Activated CD4-positive, alpha-beta T cell treated with anti-CD3 and anti-CD28 coated beads, Interleukin-2, amount 10 ng/mL, durations not matched to agents 7 days and 5 days (primary cell): ENCODE measurements around the gene PPP1R14C. TPM values are rescaled to one million over a fixed set of nuclear protein-coding genes. Genes with fewer than 3 reads are reported as not detected.
A peak's percentile ranks its signal among the peaks of the same experiment; 100 is the strongest.

ENCODE experiments used
- CTCF ChIA-PET: fragments of 350-600 bp; sonication (Branson Sonifier 250); formaldehyde crosslinking; loops from one replicate; lab custom pipeline; 2021; ENCODE audit warnings: antibody characterized with exemption; lab: Charles Lee
- POLR2A ChIA-PET: fragments of 350-600 bp; sonication (Branson Sonifier 250); formaldehyde crosslinking; loops from one replicate; lab custom pipeline; 2021; ENCODE audit warnings: antibody characterized with exemption; lab: Charles Lee
- DNase-seq: peaks from one replicate; pipeline ENCODE4 v3.0.0-alpha.2; 2020
- H3K27ac Mint-ChIP-seq: one replicate; pipeline ENCODE4 v1.8.0; 2021; ENCODE audit warnings: mild to moderate bottlenecking, moderate library complexity, mixed read lengths
- H3K27me3 Mint-ChIP-seq: one replicate; pipeline ENCODE4 v1.8.0; 2021; ENCODE audit warnings: mixed read lengths
- H3K36me3 Mint-ChIP-seq: one replicate; pipeline ENCODE4 v1.8.0; 2021; ENCODE audit warnings: low read depth, mixed read lengths
- H3K4me1 Mint-ChIP-seq: one replicate; pipeline ENCODE4 v1.8.0; 2021; ENCODE audit warnings: mixed read lengths
- H3K4me3 Mint-ChIP-seq: one replicate; pipeline ENCODE4 v1.8.0; 2021; ENCODE audit warnings: mild to moderate bottlenecking, moderate library complexity, mixed read lengths
- H3K9me3 Mint-ChIP-seq: one replicate; pipeline ENCODE4 v1.8.0; 2021; ENCODE audit warnings: mixed read lengths
- total RNA-seq, 2 experiments: library from RNA; stranded (reverse); gene quantifications; one replicate each; pipeline ENCODE4 v1.2.3, GENCODE V29; 2021

The PPP1R14C gene
- total RNA-seq, 2 experiments from 2014 or later, result not detected

DNA sequence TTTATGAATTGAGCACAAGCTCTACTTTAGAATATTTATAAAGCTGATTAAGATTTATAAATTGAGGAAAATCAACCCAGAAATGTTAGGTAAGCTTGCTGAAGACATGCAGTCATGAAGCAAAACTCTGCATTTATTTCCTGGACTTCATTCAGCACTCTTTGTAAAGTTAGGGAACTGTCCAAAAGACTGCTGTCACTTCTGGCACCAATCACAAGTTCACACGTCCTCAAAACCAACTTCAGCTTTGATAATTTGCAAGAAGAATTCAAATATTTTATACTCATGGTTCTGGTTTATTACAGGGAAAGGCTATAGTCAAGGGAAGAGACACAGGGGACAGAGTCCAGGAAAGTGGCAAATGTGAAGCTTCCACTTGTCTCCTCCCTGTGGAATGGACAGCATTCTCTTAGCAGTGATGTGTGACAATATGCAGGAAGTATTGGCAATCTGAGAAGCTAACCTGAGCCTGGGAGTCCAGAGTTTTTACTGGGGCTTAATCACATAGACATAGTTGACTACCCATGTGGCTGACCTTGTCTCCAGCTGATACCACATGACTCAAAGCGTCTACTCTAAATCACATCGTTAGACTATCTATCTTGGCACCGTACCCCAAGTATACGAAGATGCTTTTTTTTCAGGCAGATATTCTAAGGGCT is 85.4 kb downstream of the PPP1R14C start:
- Mint-ChIP-seq H3K9me3 (peaks cover 14% of the 10 kb centered on the region), H3K27me3 (peaks cover 34% of the 10 kb centered on the region), H3K4me3 (no peak overlapping the region), H3K36me3 (peaks cover 7% of the 10 kb centered on the region), H3K27ac (no peak overlapping the region), H3K4me1 (peaks cover 11% of the 10 kb centered on the region)
- no peak for DNase-seq
- CTCF ChIA-PET, result interaction anchor here (1.8 kb wide), 1 partner anchor 12 kb away, joined by 5 read pairs; no protein-coding TSS in a partner anchor
- POLR2A ChIA-PET, result no interaction called here

DNA sequence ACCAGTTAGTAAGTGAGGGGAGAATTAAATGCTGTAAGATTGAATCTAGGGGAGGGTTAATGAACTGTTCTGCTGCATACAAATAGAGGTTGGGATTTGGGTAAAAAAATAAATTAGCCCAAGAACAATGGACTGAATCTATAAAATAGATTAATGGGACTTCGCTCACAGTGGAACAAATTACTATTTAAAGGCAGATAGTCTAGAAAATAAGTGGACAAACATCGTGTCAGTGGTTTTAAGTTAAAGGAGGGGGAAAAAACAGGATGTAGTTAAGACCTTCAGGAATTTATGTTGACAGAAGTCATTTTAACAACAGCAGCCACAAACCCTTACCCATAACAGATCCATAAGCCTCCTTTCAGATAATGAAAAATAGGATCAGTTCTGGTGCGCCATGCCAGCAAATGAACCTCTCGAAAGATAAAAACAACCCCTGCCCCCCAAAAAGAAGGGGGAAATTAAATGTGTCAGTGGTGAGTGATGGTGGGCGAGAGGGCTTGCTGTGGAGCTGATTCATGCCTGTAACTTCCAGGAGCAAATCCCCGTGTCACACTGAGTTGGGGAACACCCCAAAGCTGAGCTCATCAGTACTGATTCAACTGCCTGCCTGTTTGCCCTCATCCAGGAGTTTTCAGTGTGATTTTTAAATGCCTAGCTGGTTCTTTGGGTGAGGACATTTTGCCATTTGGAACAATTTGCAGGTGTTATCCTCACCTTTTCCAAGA is 86.8 kb downstream of the PPP1R14C start:
- DNase-seq, result no peak
- H3K4me1 Mint-ChIP-seq, result peaks cover 11% of the 10 kb centered on the region
- H3K27ac Mint-ChIP-seq, result no peak overlapping the region
- ChIA-PET POLR2A (no interaction called here), CTCF (interaction anchor here (1.8 kb wide), 1 partner anchor 14 kb away, joined by 5 read pairs; no protein-coding TSS in a partner anchor)
- H3K9me3 Mint-ChIP-seq, result peaks cover 18% of the 10 kb centered on the region
- H3K36me3 Mint-ChIP-seq, result peaks cover 7% of the 10 kb centered on the region
- H3K27me3 Mint-ChIP-seq, result peaks cover 20% of the 10 kb centered on the region
- H3K4me3 Mint-ChIP-seq, result no peak overlapping the region

DNA sequence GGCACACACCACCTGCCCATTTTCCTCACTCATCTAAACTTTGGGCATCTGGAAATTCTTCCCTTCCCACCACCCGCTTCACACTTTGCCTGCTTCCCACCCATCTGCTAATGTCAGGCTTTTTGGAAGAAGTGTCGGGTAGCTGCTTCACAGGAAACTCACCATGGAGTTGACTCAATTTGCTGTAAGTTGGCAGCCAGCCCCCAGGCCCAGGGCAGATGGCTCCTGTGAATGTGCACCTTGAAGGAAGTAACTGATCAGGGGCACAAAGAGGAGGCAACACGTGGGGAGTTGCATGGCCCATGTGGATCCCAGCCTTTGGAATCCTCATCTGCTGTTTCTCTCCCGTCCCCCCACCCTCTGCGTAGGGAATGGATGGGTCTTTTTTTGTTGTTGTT is 87.3 kb downstream of the PPP1R14C start:
- Mint-ChIP-seq H3K27me3 (peaks cover 15% of the 10 kb centered on the region), H3K4me1 (peaks cover 16% of the 10 kb centered on the region)
- CTCF ChIA-PET, result no interaction called here

DNA sequence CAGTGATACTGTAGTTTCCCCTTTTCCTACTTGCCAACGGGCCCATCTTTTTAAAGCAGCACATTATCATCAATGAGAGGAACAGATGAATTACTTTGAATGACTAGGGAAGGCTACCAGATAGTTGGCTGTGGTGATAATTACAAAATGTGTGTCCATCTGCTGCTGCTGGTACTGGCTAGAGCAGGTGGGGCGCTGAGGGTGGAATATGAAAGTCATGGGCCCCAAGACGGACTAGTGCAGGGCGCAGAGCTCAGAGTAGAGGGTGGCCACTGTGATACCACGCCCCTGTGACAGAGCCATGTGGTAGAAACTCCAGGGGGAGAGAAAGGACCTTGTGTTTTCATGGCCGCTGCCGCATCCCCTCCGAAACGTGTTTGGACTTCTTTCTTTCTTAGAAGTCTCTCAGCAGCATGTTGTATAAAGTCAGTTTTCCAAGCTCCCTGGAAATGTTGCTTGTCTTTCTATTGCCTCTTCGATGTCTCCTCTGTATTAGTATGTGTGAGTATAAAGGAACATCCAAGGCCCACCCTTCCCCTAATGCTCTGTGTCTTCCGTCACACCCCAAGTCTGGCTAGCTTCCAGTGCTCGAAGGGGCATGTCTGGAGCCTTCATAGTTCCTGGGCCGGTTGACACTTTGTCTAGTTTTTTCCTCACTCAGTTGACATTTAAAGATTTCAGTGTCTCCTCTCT is 88.1 kb downstream of the PPP1R14C start:
- Mint-ChIP-seq H3K27ac (no peak overlapping the region), H3K36me3 (peaks cover 9% of the 10 kb centered on the region), H3K4me1 (peaks cover 24% of the 10 kb centered on the region), H3K9me3 (peaks cover 23% of the 10 kb centered on the region), H3K27me3 (peaks cover 17% of the 10 kb centered on the region), H3K4me3 (no peak overlapping the region)
- no peak for DNase-seq
- ChIA-PET CTCF (no interaction called here), POLR2A (no interaction called here)

More for the DNA sequence above, 87.3 kb downstream of the PPP1R14C start:
- POLR2A ChIA-PET, result no interaction called here
- H3K27ac Mint-ChIP-seq, result no peak overlapping the region
- no peak for DNase-seq
- peaks cover 8% of the 10 kb centered on the region for H3K36me3 Mint-ChIP-seq
- H3K9me3 Mint-ChIP-seq, result peaks cover 18% of the 10 kb centered on the region
- H3K4me3 Mint-ChIP-seq, result no peak overlapping the region

DNA sequence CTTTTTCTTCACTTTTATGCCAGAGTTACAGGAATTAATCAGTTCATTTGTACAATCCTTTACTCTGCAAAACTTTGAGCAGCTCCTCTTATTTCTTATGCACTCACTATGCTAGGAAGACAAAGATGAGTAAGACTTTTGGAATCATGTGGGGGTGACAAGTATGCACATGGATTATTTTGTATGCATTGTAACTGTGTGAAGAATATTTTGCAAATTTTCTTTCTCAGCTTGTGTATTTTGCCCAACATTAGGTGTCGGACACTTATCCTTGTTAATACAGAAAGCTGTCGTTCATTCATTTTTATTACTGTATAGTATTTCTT is 88.6 kb downstream of the PPP1R14C start:
- Mint-ChIP-seq H3K36me3 (peaks cover 9% of the 10 kb centered on the region), H3K27me3 (peaks cover 17% of the 10 kb centered on the region), H3K27ac (no peak overlapping the region), H3K9me3 (peaks cover 26% of the 10 kb centered on the region), H3K4me3 (no peak overlapping the region), H3K4me1 (peaks cover 29% of the 10 kb centered on the region)
- DNase-seq, result no peak
- POLR2A ChIA-PET, result no interaction called here
- CTCF ChIA-PET, result no interaction called here

DNA sequence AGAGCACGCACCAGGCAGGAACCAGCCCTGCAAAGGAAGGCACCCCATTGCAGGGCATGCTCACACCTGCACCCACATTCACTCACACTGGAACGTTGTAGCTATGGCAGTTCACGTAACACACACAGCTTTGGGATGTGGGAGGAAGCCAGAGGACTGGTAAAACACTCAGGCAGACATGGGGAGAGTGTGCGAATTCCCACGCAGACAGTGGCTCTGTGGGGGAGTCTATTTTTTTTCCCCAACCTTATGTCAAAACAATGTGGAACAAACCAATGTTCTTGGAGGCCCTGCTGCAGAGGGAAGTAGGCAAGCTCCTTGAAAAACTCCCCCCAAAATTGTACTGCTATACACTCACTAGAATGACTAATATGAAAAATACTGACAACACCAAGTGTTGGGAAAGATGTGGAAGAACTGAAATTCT is 91.0 kb downstream of the PPP1R14C start:
- Mint-ChIP-seq H3K4me3 (no peak overlapping the region), H3K9me3 (peaks cover 28% of the 10 kb centered on the region), H3K36me3 (peaks cover 9% of the 10 kb centered on the region), H3K27ac (no peak overlapping the region), H3K4me1 (peaks cover 29% of the 10 kb centered on the region), H3K27me3 (peaks cover 6% of the 10 kb centered on the region)
- no peak for DNase-seq
- ChIA-PET POLR2A (no interaction called here), CTCF (interaction anchor here (1.2 kb wide), 1 partner anchor 42 kb away, joined by 3 read pairs; no protein-coding TSS in a partner anchor)

DNA sequence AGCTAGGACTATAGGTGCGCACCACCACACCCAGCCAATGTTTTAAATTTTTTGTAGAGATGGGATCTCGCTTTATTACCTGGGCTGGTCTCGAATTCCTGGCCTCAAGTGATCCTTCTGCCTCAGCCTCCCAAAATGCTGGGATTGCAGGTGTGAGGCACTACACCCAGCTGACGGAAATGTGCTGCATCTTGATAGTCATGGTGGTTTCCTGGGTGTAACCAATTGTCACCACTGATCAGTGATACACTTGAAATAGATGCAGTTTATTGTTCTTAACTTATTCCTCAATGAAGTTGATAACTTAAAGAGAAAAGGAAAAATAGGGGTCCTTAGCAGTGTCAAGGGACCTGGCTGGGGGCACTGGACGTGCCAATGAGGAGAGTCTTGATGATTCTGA is 92.4 kb downstream of the PPP1R14C start:
- Mint-ChIP-seq H3K36me3 (peaks cover 9% of the 10 kb centered on the region), H3K4me3 (no peak overlapping the region), H3K27ac (no peak overlapping the region), H3K4me1 (peaks cover 29% of the 10 kb centered on the region), H3K27me3 (peaks cover 3% of the 10 kb centered on the region), H3K9me3 (peaks cover 34% of the 10 kb centered on the region)
- CTCF ChIA-PET, result no interaction called here
- POLR2A ChIA-PET, result no interaction called here
- peak; percentile 14 for DNase-seq

DNA sequence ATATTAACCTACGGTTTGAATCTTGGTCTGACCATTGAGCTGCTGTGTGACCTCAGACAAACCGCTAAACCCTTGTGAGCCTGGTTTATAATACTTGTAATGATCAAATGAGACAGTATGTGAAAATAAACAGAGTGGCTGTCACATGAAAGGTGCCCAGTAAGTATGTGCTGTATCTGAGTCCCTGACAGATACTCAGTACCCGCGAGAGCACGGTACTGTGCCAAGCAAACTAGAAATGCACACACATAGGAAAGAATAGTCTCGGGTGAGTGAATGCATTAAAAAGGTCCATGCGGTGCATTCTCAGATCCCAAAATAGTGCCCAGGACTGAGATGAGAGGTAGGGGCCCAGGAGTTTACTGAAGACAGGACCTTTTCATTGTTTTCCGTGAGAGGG is 93.3 kb downstream of the PPP1R14C start:
- H3K4me3 Mint-ChIP-seq, result no peak overlapping the region
- no peak for DNase-seq
- H3K36me3 Mint-ChIP-seq, result peaks cover 9% of the 10 kb centered on the region
- ChIA-PET POLR2A (no interaction called here), CTCF (interaction anchor here (0.9 to 1.1 kb wide), 2 partner anchors 55 to 56 kb away, joined by 3 read pairs; no protein-coding TSS in a partner anchor)
- peak overlapping the region; percentile 17 for H3K27ac Mint-ChIP-seq
- H3K4me1 Mint-ChIP-seq, result peaks cover 29% of the 10 kb centered on the region
- H3K9me3 Mint-ChIP-seq, result peaks cover 31% of the 10 kb centered on the region
- peaks cover 3% of the 10 kb centered on the region for H3K27me3 Mint-ChIP-seq

DNA sequence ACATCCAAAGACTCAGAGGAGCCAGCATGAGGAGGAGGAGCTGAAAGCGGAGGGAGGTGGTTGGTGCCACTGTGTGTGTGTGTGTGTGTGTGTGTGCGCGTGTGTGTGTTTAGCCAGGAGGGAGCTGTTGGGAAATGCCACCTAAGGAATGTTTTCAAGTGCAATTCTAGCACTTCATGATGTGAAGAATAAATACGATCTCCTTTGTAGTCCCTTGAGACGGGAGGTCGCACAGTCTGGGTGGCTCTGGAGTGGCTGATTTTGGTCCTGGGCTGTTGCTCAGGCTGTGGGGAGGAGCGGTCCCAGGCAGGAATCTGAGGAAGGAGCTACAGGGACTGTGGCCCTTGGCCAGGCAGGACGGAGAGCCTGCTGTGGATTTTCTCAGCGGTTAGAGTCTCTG is 93.7 kb downstream of the PPP1R14C start:
- Mint-ChIP-seq H3K4me1 (peaks cover 29% of the 10 kb centered on the region), H3K4me3 (no peak overlapping the region), H3K27ac (no peak overlapping the region), H3K9me3 (peaks cover 31% of the 10 kb centered on the region), H3K27me3 (peaks cover 3% of the 10 kb centered on the region), H3K36me3 (peaks cover 9% of the 10 kb centered on the region)
- CTCF ChIA-PET, result interaction anchor here (0.9 to 1.1 kb wide), 2 partner anchors 54 to 57 kb away, joined by 3 read pairs; no protein-coding TSS in a partner anchor
- DNase-seq, result no peak
- POLR2A ChIA-PET, result no interaction called here

DNA sequence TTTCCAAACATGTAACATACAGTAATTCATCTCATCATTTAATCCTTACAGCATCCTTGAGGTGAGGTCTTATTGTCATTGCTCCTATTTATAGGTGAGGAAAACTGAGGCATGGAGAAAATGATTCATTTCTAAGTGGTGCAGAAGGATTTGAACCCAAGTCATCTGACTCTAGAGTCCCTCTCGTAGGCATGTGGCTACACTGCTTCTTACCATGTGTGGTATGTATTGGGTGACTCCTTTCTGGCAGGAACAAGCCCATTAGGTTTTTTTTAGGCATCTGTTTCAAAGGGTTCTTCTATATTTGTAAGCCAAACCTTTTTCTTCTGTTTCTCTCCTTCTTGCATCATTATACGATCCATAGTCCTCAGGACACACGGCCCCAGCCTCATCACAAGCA is 94.8 kb downstream of the PPP1R14C start:
- POLR2A ChIA-PET, result no interaction called here
- Mint-ChIP-seq H3K4me1 (peaks cover 23% of the 10 kb centered on the region), H3K27me3 (peaks cover 7% of the 10 kb centered on the region), H3K4me3 (no peak overlapping the region), H3K36me3 (peaks cover 6% of the 10 kb centered on the region), H3K27ac (no peak overlapping the region), H3K9me3 (peaks cover 25% of the 10 kb centered on the region)
- no peak for DNase-seq
- CTCF ChIA-PET, result no interaction called here

DNA sequence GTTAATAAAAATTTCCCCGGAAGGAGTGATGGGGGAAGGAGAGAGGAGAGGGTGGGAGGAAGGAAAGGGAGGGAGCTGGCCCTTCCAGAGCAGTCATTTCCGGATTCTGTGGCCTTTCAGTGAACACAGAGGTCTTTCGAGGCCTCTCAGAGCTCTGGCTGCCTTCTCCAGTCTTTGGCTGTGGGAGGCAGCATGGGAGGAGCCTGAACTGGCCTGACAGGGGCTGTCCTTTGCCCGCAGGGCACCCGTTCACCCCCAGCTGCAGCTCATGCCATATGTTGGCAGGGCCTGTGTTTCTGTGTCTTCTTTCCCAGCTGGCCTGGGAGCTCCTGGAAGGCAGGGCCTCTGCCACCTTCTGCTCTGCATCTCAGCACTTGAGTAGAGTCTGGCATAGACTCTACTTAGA is 95.5 kb downstream of the PPP1R14C start:
- peaks cover 18% of the 10 kb centered on the region for H3K4me1 Mint-ChIP-seq
- H3K27me3 Mint-ChIP-seq, result peaks cover 7% of the 10 kb centered on the region
- no peak overlapping the region for H3K27ac Mint-ChIP-seq
- no peak for DNase-seq
- H3K9me3 Mint-ChIP-seq, result peaks cover 20% of the 10 kb centered on the region
- H3K4me3 Mint-ChIP-seq, result no peak overlapping the region
- ChIA-PET POLR2A (no interaction called here), CTCF (no interaction called here)
- H3K36me3 Mint-ChIP-seq, result peaks cover 1% of the 10 kb centered on the region

DNA sequence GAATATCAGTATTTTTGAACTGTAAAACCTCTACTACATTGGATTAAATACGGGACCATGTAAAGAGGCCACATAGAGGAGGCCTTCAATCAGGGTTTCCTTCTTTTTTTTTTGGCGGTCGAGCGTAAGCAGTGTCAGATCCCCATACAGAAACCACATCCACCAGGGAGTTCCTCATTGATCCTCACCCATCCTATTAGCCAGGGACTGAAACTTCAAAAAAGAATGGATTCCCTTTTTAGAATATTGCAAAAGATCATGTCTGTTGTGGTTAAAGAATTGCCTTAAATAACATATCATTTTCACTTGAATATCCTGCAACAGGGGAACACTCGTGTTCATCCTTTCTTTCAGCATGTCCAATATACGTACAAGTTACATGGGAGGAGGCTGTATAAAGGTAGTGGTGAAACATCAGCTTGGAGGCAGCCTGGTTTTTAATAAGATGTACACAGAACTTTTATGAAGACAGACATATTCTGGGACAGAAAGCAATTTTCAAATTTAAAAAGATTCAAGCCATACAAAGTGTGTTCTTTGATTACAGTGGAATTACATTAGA is 96.1 kb downstream of the PPP1R14C start:
- H3K4me3 Mint-ChIP-seq, result no peak overlapping the region
- CTCF ChIA-PET, result no interaction called here
- no peak overlapping the region for H3K27ac Mint-ChIP-seq
- H3K9me3 Mint-ChIP-seq, result peaks cover 20% of the 10 kb centered on the region
- POLR2A ChIA-PET, result no interaction called here
- H3K36me3 Mint-ChIP-seq, result peaks cover 1% of the 10 kb centered on the region
- peaks cover 7% of the 10 kb centered on the region for H3K27me3 Mint-ChIP-seq
- DNase-seq, result no peak
- H3K4me1 Mint-ChIP-seq, result peaks cover 18% of the 10 kb centered on the region
